NCI-H2227 treated with DMSO at 0.1 percent for 48 hours (cell line): ENCODE measurements around the gene USP10.

ENCODE experiments used
- DNase-seq: peaks from one replicate; lab custom pipeline; 2025; lab: John Stamatoyannopoulos, UW

Gene USP10

DNA sequence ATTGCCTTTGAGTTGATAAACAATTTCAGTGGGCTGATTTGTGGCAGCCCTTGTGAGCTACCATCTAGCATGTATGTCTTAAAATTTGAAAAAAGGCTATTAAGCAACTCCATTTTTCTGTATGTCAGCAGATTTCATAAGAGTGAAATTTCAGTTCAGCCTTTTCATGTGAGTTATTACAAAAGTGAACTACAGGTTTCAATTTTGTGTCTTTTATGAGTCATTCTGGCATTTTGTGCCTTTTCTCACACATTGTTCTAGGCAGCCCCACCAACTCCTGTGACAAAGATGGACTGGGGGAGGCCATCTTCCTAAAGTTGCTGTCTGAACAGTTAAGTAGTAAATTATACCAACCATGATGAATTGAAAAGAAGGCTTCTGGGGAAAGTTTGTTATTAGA, 52.1 kb downstream of the USP10 start:
- DNase-seq, result no peak

DNA sequence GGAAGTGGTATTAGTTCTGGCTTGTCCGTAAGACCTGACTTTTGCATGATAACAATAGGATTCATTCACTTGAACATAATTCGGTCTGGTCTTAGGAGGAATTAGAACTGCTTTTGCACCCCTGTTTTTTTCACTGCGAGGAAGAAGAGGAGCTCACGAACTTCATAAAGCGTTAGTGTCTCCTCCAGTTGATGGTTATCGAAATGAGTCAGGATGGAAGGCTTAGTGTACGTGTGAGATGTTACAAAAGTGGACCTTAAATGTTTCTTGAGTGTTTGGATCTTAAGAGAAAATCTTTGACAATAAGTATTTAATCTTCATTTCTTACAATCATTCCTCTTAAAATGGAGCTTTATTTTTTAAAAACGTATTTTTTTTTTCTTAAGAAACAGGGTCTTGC, 52.8 kb downstream of the USP10 start:
- DNase-seq, result no peak

- DNase-seq, result no peak
Measured at GRCh38 chr16:84753412-84754326, 53.9 kb downstream of the USP10 start.

GRCh38 chr16:84754353-84754856, 54.6 kb downstream of the USP10 start:
- peak; percentile 46 for DNase-seq

DNA sequence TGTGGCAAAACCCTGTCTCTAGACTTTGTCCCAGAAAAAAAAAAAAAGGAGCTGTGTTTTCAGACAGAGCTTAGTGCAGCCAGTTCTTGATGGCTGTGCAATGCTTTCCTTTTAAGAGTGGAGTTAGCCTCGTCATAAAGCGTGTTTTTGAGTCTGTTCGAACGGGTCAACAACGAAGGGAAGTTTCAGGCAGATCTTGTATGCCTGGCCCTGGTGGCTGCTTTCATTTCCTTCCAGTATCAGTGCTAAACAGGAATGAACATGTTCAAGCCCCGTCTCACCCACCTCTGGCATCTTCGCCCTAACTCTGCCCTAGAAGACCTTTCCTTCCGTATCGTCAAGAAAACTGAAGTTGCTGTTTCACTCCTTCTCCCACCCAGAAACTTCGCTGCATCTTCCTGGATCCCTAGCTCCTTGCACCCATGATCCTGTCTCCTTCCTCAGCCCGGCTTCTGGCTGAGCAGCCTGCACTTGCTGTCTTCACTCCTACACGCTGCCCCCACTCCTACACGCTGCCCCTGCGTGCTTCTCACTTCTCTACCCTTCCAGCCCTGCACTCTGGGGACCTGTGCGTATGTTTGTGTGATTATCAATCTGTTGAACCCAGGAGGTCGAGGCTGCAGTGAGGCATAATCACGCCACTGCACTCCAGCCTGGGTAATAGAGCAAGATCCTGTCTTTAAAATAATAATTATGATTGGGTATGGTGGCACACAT, 55.3 kb downstream of the USP10 start:
- DNase-seq, result no peak

DNA sequence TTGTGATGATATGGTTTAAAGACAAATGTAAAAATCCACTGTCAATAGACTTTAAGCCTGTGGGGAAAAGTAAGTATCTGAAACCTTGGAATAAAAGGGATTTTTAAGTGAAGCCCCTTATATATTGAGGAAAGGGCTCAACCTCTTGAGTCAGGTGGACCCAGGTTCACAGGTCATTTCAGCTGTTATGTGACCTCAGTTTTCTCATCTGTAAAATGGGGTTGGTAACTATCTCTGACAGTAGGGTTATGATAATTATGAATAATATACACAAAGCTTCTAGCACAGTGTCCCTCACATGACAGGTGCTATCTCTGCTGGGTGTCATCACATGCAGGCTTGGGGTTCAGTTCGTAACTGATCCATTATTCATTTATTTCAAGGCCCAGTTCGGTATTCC, 57.0 kb downstream of the USP10 start:
- no peak for DNase-seq

DNA sequence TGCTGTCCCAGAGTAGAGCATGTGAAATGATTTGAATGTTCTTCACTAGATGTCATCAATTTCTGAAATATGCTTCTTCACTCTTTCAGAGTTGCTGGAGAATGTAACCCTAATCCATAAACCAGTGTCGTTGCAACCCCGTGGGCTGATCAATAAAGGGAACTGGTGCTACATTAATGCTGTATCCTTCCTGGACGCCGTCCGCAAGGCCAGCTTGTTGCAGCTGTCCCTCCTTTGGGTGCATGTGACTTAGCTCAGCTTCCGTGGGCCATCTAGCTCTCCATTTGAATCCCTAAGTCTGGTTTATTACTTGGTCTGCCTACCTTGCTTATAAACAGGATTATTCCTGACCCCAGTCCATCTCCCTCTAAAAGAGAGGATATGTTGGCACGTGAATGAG, 58.8 kb downstream of the USP10 start:
- no peak for DNase-seq

GRCh38 chr16:84759061-84759460, 59.3 kb downstream of the USP10 start:
- DNase-seq, result no peak

DNA sequence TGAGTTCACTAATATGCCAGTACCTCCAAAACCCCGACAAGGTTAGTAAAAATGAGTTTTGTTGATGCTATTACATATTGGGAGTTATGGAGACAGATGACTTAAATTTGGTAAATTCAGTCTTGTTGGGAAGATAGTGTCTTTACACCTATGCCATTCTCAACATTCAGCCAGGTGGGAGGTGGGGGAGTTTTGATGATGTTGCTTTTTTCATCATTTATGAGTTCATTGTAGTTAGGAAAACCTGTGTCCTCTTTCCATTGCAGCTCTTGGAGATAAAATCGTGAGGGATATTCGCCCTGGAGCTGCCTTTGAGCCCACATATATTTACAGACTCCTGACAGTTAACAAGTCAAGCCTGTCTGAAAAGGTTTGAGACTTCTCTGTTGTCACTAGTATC, 60.1 kb downstream of the USP10 start:
- DNase-seq, result no peak

DNA sequence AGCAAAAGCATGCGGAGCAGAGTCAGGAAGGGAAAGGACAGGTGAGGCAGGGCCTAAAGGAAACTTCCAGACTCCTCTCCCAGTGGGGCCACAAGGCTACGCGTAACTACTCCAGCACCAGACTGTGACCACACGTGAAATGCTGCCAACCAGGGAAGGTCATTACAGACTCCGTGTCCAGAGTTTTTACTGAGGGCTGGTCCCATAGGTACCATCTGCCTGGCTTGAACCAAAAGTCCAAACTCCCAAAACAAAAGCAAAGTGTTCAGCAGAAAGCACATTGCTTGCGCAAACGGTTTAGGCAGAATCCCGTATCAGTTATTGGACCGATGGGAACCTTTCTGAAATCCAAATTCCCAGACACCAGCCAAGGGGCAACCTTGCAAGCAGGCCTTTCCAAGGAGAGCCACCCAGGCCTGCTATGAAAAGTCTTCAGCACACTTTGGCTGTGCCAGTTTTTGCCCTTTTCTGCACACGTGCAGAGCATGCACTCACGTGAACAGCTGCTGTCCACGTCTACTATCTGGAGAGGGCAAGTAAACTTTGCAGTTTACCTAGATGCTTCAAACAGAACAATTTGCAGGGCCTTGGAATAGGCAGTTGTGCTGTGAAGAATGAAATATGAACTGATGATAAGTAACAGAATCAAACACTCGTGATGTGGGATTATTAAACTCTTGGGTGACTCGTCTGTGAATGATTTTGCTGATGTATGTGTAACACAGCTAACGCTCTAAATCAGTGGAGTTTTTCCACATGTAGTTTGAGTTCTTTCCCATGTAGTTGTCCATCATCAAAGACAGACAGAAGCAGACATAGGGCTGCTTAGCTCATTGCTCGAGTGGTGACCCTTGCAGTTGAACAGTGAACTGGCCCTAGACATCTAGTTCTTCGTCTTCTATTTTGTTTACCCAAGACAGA, 61.9 kb downstream of the USP10 start:
- no peak for DNase-seq

DNA sequence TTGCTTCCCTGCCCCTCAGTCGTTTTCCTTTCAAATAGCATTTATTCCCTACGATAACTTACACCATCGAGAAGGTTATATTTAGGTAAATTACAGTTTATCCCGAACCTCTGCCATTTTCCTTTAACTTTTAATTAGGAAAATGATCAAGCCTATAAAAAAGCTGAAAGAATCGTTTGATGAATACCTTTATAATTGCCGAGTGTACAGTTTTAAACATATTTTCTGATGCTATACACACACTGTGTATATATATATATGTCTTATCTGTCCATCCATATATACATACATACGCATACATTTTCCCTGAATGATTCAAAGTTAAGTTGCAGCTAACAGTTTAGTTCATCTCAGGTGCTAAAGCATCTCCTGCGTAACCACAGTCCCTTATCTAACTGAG, 63.4 kb downstream of the USP10 start:
- no peak for DNase-seq

GRCh38 chr16:84763629-84764028, 63.8 kb downstream of the USP10 start:
- no peak for DNase-seq

DNA sequence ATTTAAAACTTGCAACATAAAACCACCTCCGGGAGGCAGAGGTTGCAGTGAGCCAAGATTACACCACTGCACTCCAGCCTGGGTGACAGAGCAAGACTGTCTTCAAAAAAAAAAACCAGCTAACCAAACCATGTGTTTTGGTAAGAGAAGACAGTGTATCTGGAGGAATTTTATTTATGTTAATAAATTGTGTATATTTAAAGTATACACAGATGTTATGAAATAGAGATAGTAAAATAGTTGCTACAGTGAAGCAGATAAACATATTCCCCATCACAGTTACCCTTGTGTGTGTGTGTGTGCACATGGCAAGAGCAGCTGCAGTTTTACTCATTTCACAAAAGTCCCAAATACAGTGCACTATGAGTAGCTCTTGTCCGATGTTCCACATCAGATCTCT, 65.2 kb downstream of the USP10 start:
- DNase-seq, result no peak

DNA sequence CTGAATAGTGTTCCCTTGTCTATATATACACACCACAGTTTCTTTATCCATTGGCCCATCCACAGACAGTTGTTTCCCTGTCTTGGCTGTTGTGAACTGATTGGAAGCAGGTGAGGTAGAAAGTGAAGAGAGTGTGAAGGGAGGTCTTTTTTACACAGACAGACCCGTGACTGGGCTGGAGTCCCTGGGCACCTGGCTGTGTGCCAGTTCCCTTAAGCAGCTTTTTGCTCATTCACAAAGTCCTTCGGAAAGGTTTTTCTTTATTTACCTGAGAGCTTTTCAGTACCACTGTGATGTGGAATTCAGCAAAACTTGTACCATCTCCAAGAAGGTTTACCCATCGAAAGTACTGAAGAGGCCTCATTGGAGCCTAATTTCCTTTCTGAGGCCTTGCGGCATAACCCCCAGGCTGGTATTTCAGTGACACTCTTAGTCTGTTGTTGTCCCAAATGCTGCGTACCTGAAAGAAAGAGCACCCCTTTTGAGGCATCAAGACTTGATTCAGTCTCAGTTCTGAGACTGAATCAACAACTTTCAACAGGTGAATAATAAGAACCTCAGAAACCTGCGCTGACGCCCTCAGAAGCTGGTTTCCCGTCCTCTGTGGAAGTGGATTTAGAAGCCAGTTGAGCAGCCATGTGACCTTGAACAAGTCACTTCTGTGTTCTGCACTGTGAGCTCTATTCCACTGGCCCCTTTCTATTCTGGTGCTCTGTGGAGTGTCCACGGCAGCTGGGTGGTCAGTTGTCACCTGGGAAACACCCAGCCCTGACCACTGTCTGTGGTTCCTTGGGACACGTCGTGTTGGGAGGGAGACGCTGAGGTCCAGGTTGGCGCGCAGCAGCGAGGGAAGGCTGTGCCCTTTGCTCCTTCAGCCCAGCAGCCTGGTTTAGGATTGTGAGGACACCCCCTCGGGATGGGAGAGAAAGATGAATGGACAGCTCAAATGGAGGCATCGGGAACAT, 66.1 kb downstream of the USP10 start:
- no peak for DNase-seq

GRCh38 chr16:84766978-84767773, 67.4 kb downstream of the USP10 start:
- DNase-seq, result peak; percentile 30

DNA sequence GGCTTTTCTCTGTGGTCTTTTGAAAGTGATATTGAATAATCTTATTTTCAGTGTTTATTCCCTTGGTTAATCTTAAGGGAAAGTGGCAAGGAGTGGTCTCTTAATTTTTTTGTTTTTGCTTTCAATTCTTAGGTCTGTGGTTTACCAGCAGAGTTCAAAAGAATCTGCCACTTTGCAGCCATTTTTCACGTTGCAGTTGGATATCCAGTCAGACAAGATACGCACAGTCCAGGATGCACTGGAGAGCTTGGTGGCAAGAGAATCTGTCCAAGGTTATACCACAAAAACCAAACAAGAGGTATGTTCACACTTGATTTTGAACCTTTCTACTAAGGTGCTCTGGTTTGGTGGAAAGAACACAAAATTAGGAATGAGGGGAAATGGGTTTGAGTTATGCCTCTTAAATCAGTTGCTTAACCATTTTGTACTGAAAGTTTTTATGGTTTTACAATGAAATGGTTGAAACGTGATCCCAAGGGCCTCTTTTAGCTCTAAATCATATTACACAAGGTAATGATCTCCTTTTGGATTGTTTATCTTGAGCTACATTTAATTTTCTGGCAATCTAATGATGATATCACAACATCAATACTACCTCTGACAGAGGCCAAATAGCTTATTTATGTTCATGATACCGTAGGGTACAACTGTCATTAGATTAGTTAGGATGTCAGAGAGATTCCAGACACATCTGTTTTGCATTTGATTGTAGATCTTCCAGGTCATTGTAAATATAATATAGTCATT, 68.4 kb downstream of the USP10 start:
- no peak for DNase-seq

DNA sequence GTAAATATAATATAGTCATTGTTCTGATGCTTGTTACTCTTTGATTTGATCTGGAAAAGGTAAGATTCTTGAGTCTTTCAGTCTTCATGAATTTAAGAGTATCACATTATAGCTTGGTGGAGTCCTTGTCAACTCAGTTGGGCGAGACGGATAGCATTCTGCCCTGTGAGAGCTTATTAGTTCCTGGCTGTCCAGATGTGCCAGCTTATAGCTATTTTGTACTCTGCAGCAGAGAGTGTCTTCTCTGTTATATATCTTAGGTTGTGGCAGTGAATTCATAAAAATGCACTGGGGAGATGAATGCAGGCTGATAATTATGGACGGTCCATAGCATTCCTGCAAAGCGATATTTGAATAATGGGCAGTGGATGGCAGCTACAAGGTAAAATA, 69.0 kb downstream of the USP10 start:
- no peak for DNase-seq

DNA sequence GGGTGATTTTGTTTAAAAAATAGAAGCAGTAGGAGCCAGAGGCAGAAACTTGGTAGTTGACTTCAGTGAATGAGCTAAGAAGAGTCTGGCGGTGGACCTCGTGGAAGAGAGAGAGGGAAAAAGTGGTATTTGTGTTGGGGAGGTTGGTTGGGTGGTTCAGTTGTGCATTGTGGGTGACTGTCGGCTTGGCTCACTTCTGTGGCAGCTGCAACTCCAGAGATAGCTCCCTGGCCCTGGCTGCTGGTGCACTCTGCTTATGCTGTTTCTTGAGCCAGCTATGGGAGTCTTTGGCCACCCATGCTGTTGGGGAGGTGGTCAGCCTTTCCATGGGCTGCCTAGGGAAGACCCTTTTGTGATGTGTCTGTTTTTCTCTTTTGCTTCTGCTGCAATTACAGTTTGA, 69.6 kb downstream of the USP10 start:
- DNase-seq, result no peak

- no peak for DNase-seq
Measured at GRCh38 chr16:84773312-84773711, 73.5 kb downstream of the USP10 start.
